ENCODE data around the gene SGTA. TPM values are rescaled to one million over a fixed set of nuclear protein-coding genes. Genes with fewer than 3 reads are reported as not detected.

The SGTA gene
- total RNA-seq, 2 donors from 2014 or later = 72.4 to 87.9 TPM

GRCh38 chr19:2806736-2807378 lies 23.8 kb upstream of the SGTA start:
- no peaks in the 10 kb centered on the region for H3K27me3 ChIP-seq (replicated peaks; ENCODE audit: insufficient read depth)
- peaks cover 1 to 18% of the 10 kb centered on the region in 2 donors for H3K36me3 ChIP-seq
- 96% methylated on average over 31 of the region's 34 CpGs for WGBS
- TF ChIP-seq POLR2A (IDR thresholded peaks at IDR 0.05) (no peak), POLR2AphosphoS5 (IDR thresholded peaks at IDR 0.05) (no peak)
- TF ChIP-seq, protein P1, sequence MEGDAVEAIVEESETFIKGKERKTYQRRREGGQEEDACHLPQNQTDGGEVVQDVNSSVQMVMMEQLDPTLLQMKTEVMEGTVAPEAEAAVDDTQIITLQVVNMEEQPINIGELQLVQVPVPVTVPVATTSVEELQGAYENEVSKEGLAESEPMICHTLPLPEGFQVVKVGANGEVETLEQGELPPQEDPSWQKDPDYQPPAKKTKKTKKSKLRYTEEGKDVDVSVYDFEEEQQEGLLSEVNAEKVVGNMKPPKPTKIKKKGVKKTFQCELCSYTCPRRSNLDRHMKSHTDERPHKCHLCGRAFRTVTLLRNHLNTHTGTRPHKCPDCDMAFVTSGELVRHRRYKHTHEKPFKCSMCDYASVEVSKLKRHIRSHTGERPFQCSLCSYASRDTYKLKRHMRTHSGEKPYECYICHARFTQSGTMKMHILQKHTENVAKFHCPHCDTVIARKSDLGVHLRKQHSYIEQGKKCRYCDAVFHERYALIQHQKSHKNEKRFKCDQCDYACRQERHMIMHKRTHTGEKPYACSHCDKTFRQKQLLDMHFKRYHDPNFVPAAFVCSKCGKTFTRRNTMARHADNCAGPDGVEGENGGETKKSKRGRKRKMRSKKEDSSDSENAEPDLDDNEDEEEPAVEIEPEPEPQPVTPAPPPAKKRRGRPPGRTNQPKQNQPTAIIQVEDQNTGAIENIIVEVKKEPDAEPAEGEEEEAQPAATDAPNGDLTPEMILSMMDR (IDR thresholded peaks at IDR 0.05) = no peak
- H3K4me1 ChIP-seq (replicated peaks) = no peaks in the 10 kb centered on the region
- H3K27ac ChIP-seq = no peak overlapping the region
- DNase-seq (ENCODE audit: low spot score) = no peak
- H3K9me3 ChIP-seq = no peaks in the 10 kb centered on the region
- no peak overlapping the region for H3K4me3 ChIP-seq
- intact Hi-C loops (cut with DNase I) = no loop called here

GRCh38 chr19:2805991-2806649 lies 23.0 kb upstream of the SGTA start:
- H3K9me3 ChIP-seq = no peaks in the 10 kb centered on the region
- intact Hi-C loops (cut with DNase I) = no loop called here
- WGBS = 94% methylated on average over 23 of the region's 23 CpGs
- no peak overlapping the region for H3K27ac ChIP-seq
- DNase-seq (ENCODE audit: low spot score) = no peak
- H3K4me1 ChIP-seq (replicated peaks) = no peaks in the 10 kb centered on the region
- H3K27me3 ChIP-seq (replicated peaks; ENCODE audit: insufficient read depth) = no peaks in the 10 kb centered on the region
- peaks cover 0 to 18% of the 10 kb centered on the region in 2 donors for H3K36me3 ChIP-seq
- TF ChIP-seq POLR2AphosphoS5 (IDR thresholded peaks at IDR 0.05) = no peak
- TF ChIP-seq POLR2A (IDR thresholded peaks at IDR 0.05) = no peak
- TF ChIP-seq, protein P1 (IDR thresholded peaks at IDR 0.05) = no peak
- H3K4me3 ChIP-seq = no peak overlapping the region

DNA sequence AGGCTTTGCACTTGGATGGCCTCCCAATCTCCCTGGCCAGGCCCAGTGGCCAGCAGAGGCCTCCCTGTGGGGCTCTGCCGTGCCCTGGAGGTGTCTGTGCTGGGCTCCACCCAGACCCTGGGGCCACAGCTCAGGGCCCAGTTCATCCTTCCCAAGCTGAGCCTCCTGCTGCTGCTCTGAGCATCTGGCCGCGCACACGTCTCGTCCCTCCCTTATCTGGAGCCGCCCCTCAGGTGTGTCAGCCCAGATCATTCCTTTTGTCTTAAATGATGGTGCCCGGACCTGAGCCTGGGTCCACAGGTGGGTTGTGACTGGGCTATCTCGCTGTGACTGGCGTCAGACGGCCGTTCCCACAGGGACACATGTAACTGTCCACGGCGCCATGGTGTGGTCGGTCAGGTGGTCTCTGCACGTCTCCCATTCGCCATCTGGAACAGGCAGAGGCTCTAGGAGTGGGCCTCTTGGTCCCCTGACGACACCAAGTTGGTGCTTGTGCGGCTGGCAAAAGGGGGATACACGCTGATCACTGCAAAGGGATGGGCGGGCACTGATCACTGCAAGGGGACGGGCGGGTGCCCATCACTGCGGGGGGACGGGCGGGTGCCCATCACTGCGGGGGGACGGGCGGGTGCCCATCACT lies 22.3 kb upstream of the SGTA start:
- TF ChIP-seq POLR2AphosphoS5 (IDR thresholded peaks at IDR 0.05) = no peak
- H3K36me3 ChIP-seq = peaks cover 0 to 16% of the 10 kb centered on the region in 2 donors
- no peak overlapping the region for H3K27ac ChIP-seq
- no peaks in the 10 kb centered on the region for H3K4me1 ChIP-seq (replicated peaks)
- WGBS = 97% methylated on average over 25 of the region's 28 CpGs
- DNase-seq (ENCODE audit: low spot score) = no peak
- H3K4me3 ChIP-seq = no peak overlapping the region
- no peaks in the 10 kb centered on the region for H3K9me3 ChIP-seq
- H3K27me3 ChIP-seq (replicated peaks; ENCODE audit: insufficient read depth) = no peaks in the 10 kb centered on the region
- intact Hi-C loops (cut with DNase I) = no loop called here

DNA sequence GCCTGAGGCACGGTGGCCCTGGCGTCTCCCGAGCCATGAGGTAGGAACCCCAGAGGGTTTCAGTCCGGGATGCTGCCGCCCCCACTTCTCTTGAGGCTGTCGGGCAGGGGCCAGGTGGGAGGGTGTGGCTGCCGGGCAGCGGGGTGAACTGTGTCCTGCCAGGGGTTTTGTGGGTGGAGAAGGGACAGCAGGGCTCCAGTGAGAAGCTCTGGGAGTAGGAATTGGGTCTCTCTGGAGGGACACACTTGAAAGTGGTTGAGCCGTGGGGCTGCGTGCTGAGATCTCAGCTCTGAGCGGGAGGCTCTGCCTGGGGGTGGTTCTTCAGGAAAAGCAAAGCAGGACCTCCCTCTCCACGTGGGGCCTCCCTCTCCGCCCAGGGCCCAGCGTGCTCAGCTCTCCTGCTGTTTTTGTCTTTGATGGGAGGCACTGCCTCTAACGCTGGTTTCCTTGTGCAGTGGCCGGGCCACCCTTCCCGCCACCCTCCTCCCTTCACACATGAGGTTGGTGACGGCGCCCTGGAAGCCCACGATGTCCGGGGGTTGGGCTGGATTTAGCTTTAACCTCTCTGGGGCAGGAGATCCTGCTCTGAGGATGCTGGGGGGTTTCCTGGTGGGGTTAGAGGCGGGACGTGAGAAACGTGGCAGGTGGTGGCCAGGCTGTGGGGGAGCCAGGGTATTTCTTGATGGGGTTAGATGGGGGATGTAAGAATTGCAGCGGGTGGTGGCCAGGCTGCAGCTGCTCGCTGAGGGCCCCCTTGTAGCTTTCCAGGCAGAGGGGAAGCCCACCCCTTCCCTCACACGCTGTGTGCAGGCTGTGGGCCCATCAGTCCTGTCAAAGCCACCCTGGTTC lies 21.3 kb upstream of the SGTA start:
- Histone ChIP-seq H3K4me3 (no peak overlapping the region), H3K9me3 (no peaks in the 10 kb centered on the region), H3K36me3 (peaks cover 0 to 13% of the 10 kb centered on the region in 2 donors), H3K27me3 (replicated peaks; ENCODE audit: insufficient read depth) (no peaks in the 10 kb centered on the region), H3K27ac (no peak overlapping the region), H3K4me1 (replicated peaks) (no peaks in the 10 kb centered on the region)
- intact Hi-C loops (cut with DNase I) = no loop called here
- DNase-seq (ENCODE audit: low spot score) = no peak
- whole genome bisulfite sequencing = 90% methylated on average over 26 of the region's 27 CpGs
- no peak for TF ChIP-seq POLR2A (IDR thresholded peaks at IDR 0.05)
- TF ChIP-seq, protein P1 (IDR thresholded peaks at IDR 0.05) = no peak
- no peak for TF ChIP-seq POLR2AphosphoS5 (IDR thresholded peaks at IDR 0.05)

Measured in prostate gland (tissue), 2 donors.